M059J (cell line): ENCODE data around the gene POLK. TPM values are rescaled to one million over a fixed set of nuclear protein-coding genes. Genes with fewer than 3 reads are reported as not detected.

ENCODE experiments used
- DNase-seq: peaks from one replicate; pipeline ENCODE4 v3.0.0-alpha.2; 2012; ENCODE audit warnings: low read depth
- total RNA-seq: library from RNA; depleted of rRNA; stranded (reverse); fragments of >200 nt; shearing (Covaris generic); gene quantifications from 2 replicates; pipeline ENCODE4 v1.2.3, GENCODE V29; 2014

The POLK gene
- total RNA-seq, 1 experiment from 2014 or later = 24.2 TPM

GRCh38 chr5:75510836-75511434, 756 bp upstream of the POLK start:
- DNase-seq = no peak

- DNase-seq = peak; percentile 10
These were observed 838 bp downstream of the POLK start for GRCh38 chr5:75512383-75513074.

- DNase-seq = no peak
These were observed 2.1 kb downstream of the POLK start for GRCh38 chr5:75513841-75514240.

- no peak for DNase-seq
These were observed 2.6 kb downstream of the POLK start for GRCh38 chr5:75514323-75514722.

- no peak for DNase-seq
These were observed 8.1 kb downstream of the POLK start for GRCh38 chr5:75519761-75520160.

- no peak for DNase-seq
These were observed 9.5 kb downstream of the POLK start for GRCh38 chr5:75521195-75521594.

- peak; percentile 40 for DNase-seq
These were observed 10.3 kb downstream of the POLK start for GRCh38 chr5:75522025-75522424.

GRCh38 chr5:75522542-75522941, 10.9 kb downstream of the POLK start:
- DNase-seq = no peak

GRCh38 chr5:75523275-75523674, 11.6 kb downstream of the POLK start:
- no peak for DNase-seq

GRCh38 chr5:75524071-75524470, 12.4 kb downstream of the POLK start:
- no peak for DNase-seq

- no peak for DNase-seq
These were observed 12.9 kb downstream of the POLK start for GRCh38 chr5:75524591-75524990.

- DNase-seq = no peak
These were observed 13.7 kb downstream of the POLK start for GRCh38 chr5:75525344-75525743.

- DNase-seq = no peak
These were observed 14.4 kb downstream of the POLK start for GRCh38 chr5:75526070-75526469.

- DNase-seq = no peak
These were observed 17.5 kb downstream of the POLK start for GRCh38 chr5:75529185-75529584.

GRCh38 chr5:75532190-75532589, 20.5 kb downstream of the POLK start:
- no peak for DNase-seq

- DNase-seq = peak; percentile 83
These were observed 22.0 kb downstream of the POLK start for GRCh38 chr5:75533716-75534115.

- DNase-seq = no peak
These were observed 23.0 kb downstream of the POLK start for GRCh38 chr5:75534734-75535133.

GRCh38 chr5:75536147-75536546, 24.5 kb downstream of the POLK start:
- no peak for DNase-seq

- DNase-seq = peak; percentile 11
These were observed 25.1 kb downstream of the POLK start for GRCh38 chr5:75536694-75537360.

- DNase-seq = no peak
These were observed 26.5 kb downstream of the POLK start for GRCh38 chr5:75538211-75538610.

GRCh38 chr5:75545131-75545530, 33.4 kb downstream of the POLK start:
- no peak for DNase-seq

GRCh38 chr5:75546830-75547229, 35.1 kb downstream of the POLK start:
- DNase-seq = no peak

GRCh38 chr5:75547812-75548211, 36.1 kb downstream of the POLK start:
- DNase-seq = no peak
